ENCODE measurements around the gene AGO3.

Gene AGO3

GRCh38 chr1:35901235-35901634, 29.7 kb upstream of the AGO3 start:
- Histone ChIP-seq H3K4me1 (ENCODE audit: insufficient read depth, low read length, severe bottlenecking) (no peaks in the 10 kb centered on the region), H3F3A (ENCODE audit: insufficient read depth, low read length) (no peaks in the 10 kb centered on the region), H3K9me3 (ENCODE audit: low read length) (no peaks in the 10 kb centered on the region), H3K27me3 (ENCODE audit: insufficient read depth, low read length) (no peaks in the 10 kb centered on the region), H3K79me2 (ENCODE audit: insufficient read depth, low read length) (no peaks in the 10 kb centered on the region), H3K36me3 (ENCODE audit: insufficient read depth, low read length) (peaks cover 49% of the 10 kb centered on the region), H2AFZ (ENCODE audit: low read length) (no peak overlapping the region), H4K20me1 (ENCODE audit: insufficient read depth, low read length) (no peaks in the 10 kb centered on the region), H3K9me2 (ENCODE audit: low read depth, low read length) (no peaks in the 10 kb centered on the region), H3K27ac (ENCODE audit: low read depth, low read length, poor library complexity, severe bottlenecking) (no peak overlapping the region), H3K4me2 (ENCODE audit: low read length) (no peak overlapping the region), H3K9ac (ENCODE audit: low read length) (no peak overlapping the region), H3K4me3 (ENCODE audit: low read depth, low read length, poor library complexity, severe bottlenecking) (no peak overlapping the region)
- TF ChIP-seq EZH2 (IDR thresholded peaks at IDR 0.05; ENCODE audit: borderline replicate concordance, low read length) = no peak
- TF ChIP-seq CTCF (IDR thresholded peaks at IDR 0.05; ENCODE audit: low read length) = no peak

GRCh38 chr1:35902671-35903070, 28.2 kb upstream of the AGO3 start:
- Histone ChIP-seq H3K36me3 (ENCODE audit: insufficient read depth, low read length) (peaks cover 49% of the 10 kb centered on the region), H3K79me2 (ENCODE audit: insufficient read depth, low read length) (no peaks in the 10 kb centered on the region)

GRCh38 chr1:35914717-35915116, 16.2 kb upstream of the AGO3 start:
- no peaks in the 10 kb centered on the region for H3K27me3 ChIP-seq (ENCODE audit: insufficient read depth, low read length)
- H3K9ac ChIP-seq (ENCODE audit: low read length) = no peak overlapping the region
- no peaks in the 10 kb centered on the region for H3K79me2 ChIP-seq (ENCODE audit: insufficient read depth, low read length)
- no peaks in the 10 kb centered on the region for H3K9me3 ChIP-seq (ENCODE audit: low read length)
- H3K4me1 ChIP-seq (ENCODE audit: insufficient read depth, low read length, severe bottlenecking) = no peaks in the 10 kb centered on the region
- TF ChIP-seq CTCF (IDR thresholded peaks at IDR 0.05; ENCODE audit: low read length) = no peak
- no peak for TF ChIP-seq EZH2 (IDR thresholded peaks at IDR 0.05; ENCODE audit: borderline replicate concordance, low read length)
- H3K4me3 ChIP-seq (ENCODE audit: low read depth, low read length, poor library complexity, severe bottlenecking) = no peak overlapping the region
- H3K4me2 ChIP-seq (ENCODE audit: low read length) = no peak overlapping the region
- no peaks in the 10 kb centered on the region for H4K20me1 ChIP-seq (ENCODE audit: insufficient read depth, low read length)
- H3K27ac ChIP-seq (ENCODE audit: low read depth, low read length, poor library complexity, severe bottlenecking) = no peak overlapping the region
- H2AFZ ChIP-seq (ENCODE audit: low read length) = no peak overlapping the region
- H3F3A ChIP-seq (ENCODE audit: insufficient read depth, low read length) = no peaks in the 10 kb centered on the region
- H3K9me2 ChIP-seq (ENCODE audit: low read depth, low read length) = no peaks in the 10 kb centered on the region
- peaks cover 78% of the 10 kb centered on the region for H3K36me3 ChIP-seq (ENCODE audit: insufficient read depth, low read length)

More at GRCh38 chr1:35902671-35903070, 28.2 kb upstream of the AGO3 start:
- Histone ChIP-seq H2AFZ (ENCODE audit: low read length) (no peak overlapping the region), H3F3A (ENCODE audit: insufficient read depth, low read length) (no peaks in the 10 kb centered on the region), H4K20me1 (ENCODE audit: insufficient read depth, low read length) (no peaks in the 10 kb centered on the region), H3K9ac (ENCODE audit: low read length) (no peak overlapping the region), H3K9me2 (ENCODE audit: low read depth, low read length) (no peaks in the 10 kb centered on the region), H3K9me3 (ENCODE audit: low read length) (no peaks in the 10 kb centered on the region), H3K4me2 (ENCODE audit: low read length) (no peak overlapping the region), H3K27me3 (ENCODE audit: insufficient read depth, low read length) (no peaks in the 10 kb centered on the region), H3K4me3 (ENCODE audit: low read depth, low read length, poor library complexity, severe bottlenecking) (no peak overlapping the region), H3K27ac (ENCODE audit: low read depth, low read length, poor library complexity, severe bottlenecking) (no peak overlapping the region), H3K4me1 (ENCODE audit: insufficient read depth, low read length, severe bottlenecking) (no peaks in the 10 kb centered on the region)
- TF ChIP-seq CTCF (IDR thresholded peaks at IDR 0.05; ENCODE audit: low read length) (no peak), EZH2 (IDR thresholded peaks at IDR 0.05; ENCODE audit: borderline replicate concordance, low read length) (no peak)
